Measurements from ENCODE around the gene OIT3. TPM values are rescaled to one million over a fixed set of nuclear protein-coding genes. Genes with fewer than 3 reads are reported as not detected.
"Not testable (repeated sequence)": the region's sequence is repeated elsewhere in the genome, so short reads cannot be mapped to it uniquely, and the experiment has no call there.

OIT3 gene
- total RNA-seq, 4 donors from 2014 or later: not detected

GRCh38 chr10:72898616-72899015 lies 5.1 kb downstream of the OIT3 start:
- DNase-seq (ENCODE audit: low spot score) (no peak), ATAC-seq (ENCODE audit: low FRiP score) (no peak)
- no peak for TF ChIP-seq CTCF (IDR thresholded peaks at IDR 0.05)

- ATAC-seq (ENCODE audit: low FRiP score): no peak
- no peak for DNase-seq (ENCODE audit: low spot score)
- no peak for TF ChIP-seq CTCF (IDR thresholded peaks at IDR 0.05)
Measured at GRCh38 chr10:72899545-72899944, 6.0 kb downstream of the OIT3 start.

GRCh38 chr10:72903941-72904446 lies 10.5 kb downstream of the OIT3 start:
- not testable (repeated sequence) for ATAC-seq (ENCODE audit: low FRiP score); DNase-seq (ENCODE audit: low spot score)

GRCh38 chr10:72904806-72905205 lies 11.3 kb downstream of the OIT3 start:
- no peak for TF ChIP-seq CTCF (IDR thresholded peaks at IDR 0.05)
- ATAC-seq (ENCODE audit: low FRiP score): no peak
- DNase-seq (ENCODE audit: low spot score): no peak

- TF ChIP-seq CTCF (IDR thresholded peaks at IDR 0.05): no peak
- DNase-seq (ENCODE audit: low spot score) (no peak), ATAC-seq (ENCODE audit: low FRiP score) (no peak)
Measured at GRCh38 chr10:72906446-72906845, 12.9 kb downstream of the OIT3 start.

GRCh38 chr10:72910705-72911104 lies 17.2 kb downstream of the OIT3 start:
- DNase-seq (ENCODE audit: low spot score): no peak
- no peak for TF ChIP-seq CTCF (IDR thresholded peaks at IDR 0.05)
- ATAC-seq (ENCODE audit: low FRiP score): no peak

GRCh38 chr10:72911758-72912157 lies 18.2 kb downstream of the OIT3 start:
- DNase-seq (ENCODE audit: low spot score) (no peak), ATAC-seq (ENCODE audit: low FRiP score) (no peak)
- TF ChIP-seq CTCF (IDR thresholded peaks at IDR 0.05): no peak

GRCh38 chr10:72912736-72913135 lies 19.2 kb downstream of the OIT3 start:
- DNase-seq (ENCODE audit: low spot score) (no peak), ATAC-seq (ENCODE audit: low FRiP score) (no peak)
- TF ChIP-seq CTCF (IDR thresholded peaks at IDR 0.05): no peak

Data from omental fat pad (tissue), 4 donors.